K562 (cell line): ENCODE results near the gene LRRC39. TPM values are rescaled to one million over a fixed set of nuclear protein-coding genes. Genes with fewer than 3 reads are reported as not detected.

ENCODE experiments used
- ARID1B ChIP-seq: fragments of 450-650 bp; IDR thresholded peaks from 2 replicates; pipeline ENCODE4 v1.6.1; 2016; ENCODE audit warnings: antibody characterized with exemption, mild to moderate bottlenecking, inconsistent platforms
- DPF2 ChIP-seq: fragments of 450-650 bp; IDR thresholded peaks from 2 replicates; pipeline ENCODE4 v1.6.1; 2016
- E2F3 ChIP-seq: fragments of 250-450 bp; sonication (Bioruptor Pico); IDR thresholded peaks from 2 replicates; pipeline ENCODE4 v1.4.0; 2020; ENCODE audit warnings: mild to moderate bottlenecking
- FOXA3 ChIP-seq, 2 experiments: fragments of 450-650 bp in 1 of 2; sonication (generic) in 1 of 2; formaldehyde crosslinking; IDR thresholded peaks in 1 of 2; conservative IDR thresholded peaks in 1 of 2; 2 replicates each; pipeline versions ENCODE4 v1.4.0 to v1.8.0; 2020 to 2022; ENCODE audit warnings: mild to moderate bottlenecking in 2 of 2, missing genetic modification reagents in 1 of 2
- HSF4 ChIP-seq: fragments of 250-450 bp; sonication (Bioruptor Pico); IDR thresholded peaks from 2 replicates; pipeline ENCODE4 v2.1.2; 2022; ENCODE audit warnings: mild to moderate bottlenecking, moderate library complexity, borderline replicate concordance
- MBD1 ChIP-seq: fragments of 250-450 bp; sonication (Bioruptor Pico); IDR thresholded peaks from 2 replicates; pipeline ENCODE4 v1.8.0; 2022; ENCODE audit warnings: inconsistent platforms
- MEIS2 ChIP-seq: fragments of 450-650 bp; IDR thresholded peaks from 2 replicates; pipeline ENCODE4 v1.6.1; 2014; ENCODE audit warnings: mild to moderate bottlenecking; ENCODE audit not compliant: partially characterized antibody
- MTA2 ChIP-seq: fragments of 450-650 bp; IDR thresholded peaks from 2 replicates; pipeline ENCODE4 v1.6.1; 2016; ENCODE audit warnings: low read depth
- THRA ChIP-seq: fragments of 450-650 bp; IDR thresholded peaks from 2 replicates; pipeline ENCODE4 v1.6.1; 2017; ENCODE audit warnings: mild to moderate bottlenecking, moderate library complexity
- YY1 ChIP-seq, 3 experiments: IDR thresholded peaks; 2 replicates each; pipeline ENCODE4 v1.6.1; 2011; ENCODE audit warnings: low read length in 2 of 3, mild to moderate bottlenecking in 2 of 3, moderate library complexity in 2 of 3, borderline replicate concordance in 1 of 3, control low read depth in 1 of 3, low read depth in 1 of 3; ENCODE audit not compliant: insufficient read depth in 3 of 3, insufficient replicate concordance in 2 of 3, control insufficient read depth in 1 of 3, insufficient read length in 1 of 3; ENCODE audit errors: extremely low read depth in 1 of 3
- ZFP1 ChIP-seq: fragments of 450-650 bp; formaldehyde crosslinking; IDR thresholded peaks from 2 replicates; pipeline ENCODE4 v1.4.0; 2020; ENCODE audit warnings: mild to moderate bottlenecking, mixed read lengths
- ZNF124 ChIP-seq: sonication (generic); formaldehyde crosslinking; IDR thresholded peaks from 2 replicates; pipeline ENCODE4 v1.8.1; 2022; ENCODE audit warnings: missing genetic modification reagents
- ZNF583 ChIP-seq: fragments of 250-450 bp; sonication (Bioruptor Pico); IDR thresholded peaks from 2 replicates; pipeline ENCODE4 v1.4.0; 2020
- polyA plus RNA-seq, 8 experiments: library from polyadenylated mRNA; depleted of rRNA in 4 of 8; stranded (reverse) in 5 of 8; unstranded in 3 of 8; fragments of >200 nt; fragmentation: Nextera tagmentation in 2 of 8; fragmentation: Illumina TruSeq in 1 of 8; extraction: Ambion mirVana in 2 of 8; extraction: Trizol in 1 of 8; gene quantifications; 2 replicates each; pipeline versions ENCODE4 v1.2.1 to v1.2.3, GENCODE V29; 2011 to 2014; ENCODE audit warnings: inconsistent platforms in 1 of 8, missing spikeins in 1 of 8
- total RNA-seq, 7 experiments: library from RNA; depleted of rRNA in 6 of 7; stranded (reverse); fragments of >200 nt in 6 of 7; fragmentation: Illumina TruSeq in 2 of 7; extraction: Trizol in 2 of 7; gene quantifications; 2 replicates each; pipeline versions ENCODE4 v1.2.1 to v1.2.3, GENCODE V29; 2011 to 2021; ENCODE audit warnings: low replicate concordance in 1 of 7
- TF ChIP-seq, protein P1 (sequence below): fragments of 250-450 bp; sonication (Bioruptor Pico); IDR thresholded peaks from 2 replicates; pipeline ENCODE4 v1.8.0; 2022; ENCODE audit warnings: inconsistent platforms, mild to moderate bottlenecking, moderate library complexity, borderline replicate concordance
- TF ChIP-seq, protein P2 (sequence below): fragments of 450-650 bp; formaldehyde crosslinking; IDR thresholded peaks from 2 replicates; pipeline ENCODE4 v1.4.0; 2020; ENCODE audit warnings: mild to moderate bottlenecking, moderate library complexity
- TF ChIP-seq, protein P3 (sequence below), 2 experiments: IDR thresholded peaks; 2 replicates each; pipeline ENCODE4 v1.6.1; 2011; ENCODE audit warnings: borderline replicate concordance in 1 of 2, control low read depth in 1 of 2, low read depth in 1 of 2, low read length in 1 of 2, mild to moderate bottlenecking in 1 of 2, mixed read lengths in 1 of 2, moderate library complexity in 1 of 2; ENCODE audit not compliant: insufficient read depth in 1 of 2, insufficient read length in 1 of 2, poor library complexity in 1 of 2, severe bottlenecking in 1 of 2; ENCODE audit errors: extremely low read depth in 1 of 2
- TF ChIP-seq, protein P4 (sequence below), 2 experiments: IDR thresholded peaks in 1 of 2; conservative IDR thresholded peaks in 1 of 2; 2 replicates each; pipeline ENCODE4 v1.6.1; 2016; ENCODE audit warnings: low read depth in 2 of 2, mild to moderate bottlenecking in 1 of 2, missing compliant biosample characterization in 1 of 2, missing genetic modification characterization in 1 of 2, moderate library complexity in 1 of 2

The LRRC39 gene
- total and polyA plus RNA-seq, 9 of the 15 experiments (the other 6 are each of a cell fraction or from before 2014, with no cell fraction given), result 1.00 to 3.1 (median 1.3) TPM

GRCh38 chr1:100100202-100100601 lies 77.9 kb downstream of the LRRC39 start (continued):
- TF ChIP-seq ZFP1 (no peak), DPF2 (peak; percentile 34; the same call in 1 of the 2 replicates), ZNF124 (CRISPR knock-in tag) (no peak), MEIS2 (peak; percentile 94), THRA (no peak), MTA2 (peak; percentile 40; the same call in 1 of the 2 replicates), HSF4 (CRISPR knock-in tag) (no peak), ARID1B (peak; percentile 77), E2F3 (CRISPR knock-in tag) (no peak), MBD1 (CRISPR knock-in tag) (no peak), ZNF583 (CRISPR knock-in tag) (no peak), YY1 (IDR thresholded peaks at IDR 0.05; ENCODE audit: borderline replicate concordance in 1 of 3, control insufficient read depth in 1 of 3, extremely low read depth in 1 of 3, insufficient read depth in 3 of 3, insufficient read length in 1 of 3, insufficient replicate concordance in 2 of 3, low read depth in 1 of 3, low read length in 2 of 3) (no peak), FOXA3 (CRISPR knock-in tag; conservative IDR thresholded peaks at IDR 0.05 in 1 of 2, IDR thresholded peaks at IDR 0.05 in 1 of 2) (no peak)
- TF ChIP-seq, protein P1, sequence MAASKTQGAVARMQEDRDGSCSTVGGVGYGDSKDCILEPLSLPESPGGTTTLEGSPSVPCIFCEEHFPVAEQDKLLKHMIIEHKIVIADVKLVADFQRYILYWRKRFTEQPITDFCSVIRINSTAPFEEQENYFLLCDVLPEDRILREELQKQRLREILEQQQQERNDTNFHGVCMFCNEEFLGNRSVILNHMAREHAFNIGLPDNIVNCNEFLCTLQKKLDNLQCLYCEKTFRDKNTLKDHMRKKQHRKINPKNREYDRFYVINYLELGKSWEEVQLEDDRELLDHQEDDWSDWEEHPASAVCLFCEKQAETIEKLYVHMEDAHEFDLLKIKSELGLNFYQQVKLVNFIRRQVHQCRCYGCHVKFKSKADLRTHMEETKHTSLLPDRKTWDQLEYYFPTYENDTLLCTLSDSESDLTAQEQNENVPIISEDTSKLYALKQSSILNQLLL (CRISPR knock-in tag), result no peak
- TF ChIP-seq, protein P2, sequence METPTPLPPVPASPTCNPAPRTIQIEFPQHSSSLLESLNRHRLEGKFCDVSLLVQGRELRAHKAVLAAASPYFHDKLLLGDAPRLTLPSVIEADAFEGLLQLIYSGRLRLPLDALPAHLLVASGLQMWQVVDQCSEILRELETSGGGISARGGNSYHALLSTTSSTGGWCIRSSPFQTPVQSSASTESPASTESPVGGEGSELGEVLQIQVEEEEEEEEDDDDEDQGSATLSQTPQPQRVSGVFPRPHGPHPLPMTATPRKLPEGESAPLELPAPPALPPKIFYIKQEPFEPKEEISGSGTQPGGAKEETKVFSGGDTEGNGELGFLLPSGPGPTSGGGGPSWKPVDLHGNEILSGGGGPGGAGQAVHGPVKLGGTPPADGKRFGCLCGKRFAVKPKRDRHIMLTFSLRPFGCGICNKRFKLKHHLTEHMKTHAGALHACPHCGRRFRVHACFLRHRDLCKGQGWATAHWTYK (CRISPR knock-in tag), result no peak
- TF ChIP-seq, protein P3, sequence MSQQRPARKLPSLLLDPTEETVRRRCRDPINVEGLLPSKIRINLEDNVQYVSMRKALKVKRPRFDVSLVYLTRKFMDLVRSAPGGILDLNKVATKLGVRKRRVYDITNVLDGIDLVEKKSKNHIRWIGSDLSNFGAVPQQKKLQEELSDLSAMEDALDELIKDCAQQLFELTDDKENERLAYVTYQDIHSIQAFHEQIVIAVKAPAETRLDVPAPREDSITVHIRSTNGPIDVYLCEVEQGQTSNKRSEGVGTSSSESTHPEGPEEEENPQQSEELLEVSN (IDR thresholded peaks at IDR 0.05; ENCODE audit: borderline replicate concordance in 1 of 2, extremely low read depth in 1 of 2, insufficient read depth in 1 of 2, insufficient read length in 1 of 2, low read depth in 1 of 2, low read length in 1 of 2, poor library complexity in 1 of 2, severe bottlenecking in 1 of 2), result no peak
- TF ChIP-seq, protein P4, sequence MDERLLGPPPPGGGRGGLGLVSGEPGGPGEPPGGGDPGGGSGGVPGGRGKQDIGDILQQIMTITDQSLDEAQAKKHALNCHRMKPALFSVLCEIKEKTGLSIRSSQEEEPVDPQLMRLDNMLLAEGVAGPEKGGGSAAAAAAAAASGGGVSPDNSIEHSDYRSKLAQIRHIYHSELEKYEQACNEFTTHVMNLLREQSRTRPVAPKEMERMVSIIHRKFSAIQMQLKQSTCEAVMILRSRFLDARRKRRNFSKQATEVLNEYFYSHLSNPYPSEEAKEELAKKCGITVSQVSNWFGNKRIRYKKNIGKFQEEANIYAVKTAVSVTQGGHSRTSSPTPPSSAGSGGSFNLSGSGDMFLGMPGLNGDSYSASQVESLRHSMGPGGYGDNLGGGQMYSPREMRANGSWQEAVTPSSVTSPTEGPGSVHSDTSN (CRISPR knock-in tag; IDR thresholded peaks at IDR 0.05; ENCODE audit: low read depth), result 0 out of 2 replicates have a peak, but pooled peaks have one; percentile 13
- TF ChIP-seq, protein P4 (tag; conservative IDR thresholded peaks at IDR 0.05; ENCODE audit: low read depth), result peak; percentile 98
